ENCODE measurements around the gene BBC3. TPM values are rescaled to one million over a fixed set of nuclear protein-coding genes. Genes with fewer than 3 reads are reported as not detected.
A peak's percentile ranks its signal among the peaks of the same experiment; 100 is the strongest.

The BBC3 gene
- total RNA-seq, 1 experiment from 2014 or later, result 2.7 TPM

GRCh38 chr19:47232422-47233211 lies 1.6 kb upstream of the BBC3 start:
- no peaks in the 10 kb centered on the region for H3K27me3 ChIP-seq (replicated peaks; ENCODE audit: insufficient read depth, low read depth, low read length, poor library complexity)

GRCh38 chr19:47231215-47232054 lies 436 bp upstream of the BBC3 start:
- peaks cover 19% of the 10 kb centered on the region for H3K4me1 ChIP-seq (ENCODE audit: insufficient read depth, low read length, poor library complexity, severe bottlenecking)
- H3K36me3 ChIP-seq (ENCODE audit: insufficient read depth, low read length, poor library complexity, severe bottlenecking), result no peaks in the 10 kb centered on the region
- BruUV-seq (replicated peaks), result no TSS peak
- H3K27me3 ChIP-seq (replicated peaks; ENCODE audit: insufficient read depth, low read depth, low read length, poor library complexity), result no peaks in the 10 kb centered on the region
- peak overlapping the region; percentile 73 for H3K27ac ChIP-seq (ENCODE audit: low read depth, low read length, poor library complexity, severe bottlenecking)
- POLR2A ChIA-PET (ENCODE audit: low non-redundant PET), result no interaction called here
- H3K4me3 ChIP-seq (ENCODE audit: low read depth, low read length, poor library complexity, severe bottlenecking), result peak overlapping the region; percentile 90
- H3K9me3 ChIP-seq (ENCODE audit: low read depth, low read length, poor library complexity, severe bottlenecking), result no peaks in the 10 kb centered on the region
- intact Hi-C loops (cut with micrococcal nuclease; ENCODE audit: unreplicated experiment), result no loop called here
- CTCF ChIA-PET, result no interaction called here
- TF ChIP-seq EZH2 (IDR thresholded peaks at IDR 0.05; ENCODE audit: borderline replicate concordance, low read depth, low read length, poor library complexity, severe bottlenecking), result no peak
- no peak for TF ChIP-seq CTCF (conservative IDR thresholded peaks at IDR 0.05; ENCODE audit: low read depth, low read length)
- peak; percentile 79 for DNase-seq (ENCODE audit: low spot score)

More at GRCh38 chr19:47232422-47233211, 1.6 kb upstream of the BBC3 start:
- POLR2A ChIA-PET (ENCODE audit: low non-redundant PET), result no interaction called here
- CTCF ChIA-PET, result no interaction called here
- H3K27ac ChIP-seq (ENCODE audit: low read depth, low read length, poor library complexity, severe bottlenecking), result no peak overlapping the region
- BruUV-seq (replicated peaks), result no TSS peak
- intact Hi-C loops (cut with micrococcal nuclease; ENCODE audit: unreplicated experiment), result no loop called here
- H3K4me3 ChIP-seq (ENCODE audit: low read depth, low read length, poor library complexity, severe bottlenecking), result no peak overlapping the region
- TF ChIP-seq EZH2 (IDR thresholded peaks at IDR 0.05; ENCODE audit: borderline replicate concordance, low read depth, low read length, poor library complexity, severe bottlenecking), result no peak
- no peak for TF ChIP-seq CTCF (conservative IDR thresholded peaks at IDR 0.05; ENCODE audit: low read depth, low read length)
- H3K9me3 ChIP-seq (ENCODE audit: low read depth, low read length, poor library complexity, severe bottlenecking), result no peaks in the 10 kb centered on the region
- no peak for DNase-seq (ENCODE audit: low spot score)
- no peaks in the 10 kb centered on the region for H3K36me3 ChIP-seq (ENCODE audit: insufficient read depth, low read length, poor library complexity, severe bottlenecking)
- H3K4me1 ChIP-seq (ENCODE audit: insufficient read depth, low read length, poor library complexity, severe bottlenecking), result peaks cover 8% of the 10 kb centered on the region

GRCh38 chr19:47230054-47230920 lies 712 bp downstream of the BBC3 start:
- no TSS peak for BruUV-seq (replicated peaks)
- Histone ChIP-seq H3K36me3 (ENCODE audit: insufficient read depth, low read length, poor library complexity, severe bottlenecking) (no peaks in the 10 kb centered on the region), H3K27ac (ENCODE audit: low read depth, low read length, poor library complexity, severe bottlenecking) (peak overlapping the region; percentile 77), H3K4me3 (ENCODE audit: low read depth, low read length, poor library complexity, severe bottlenecking) (peak overlapping the region; percentile 90), H3K27me3 (replicated peaks; ENCODE audit: insufficient read depth, low read depth, low read length, poor library complexity) (no peaks in the 10 kb centered on the region), H3K9me3 (ENCODE audit: low read depth, low read length, poor library complexity, severe bottlenecking) (no peaks in the 10 kb centered on the region), H3K4me1 (ENCODE audit: insufficient read depth, low read length, poor library complexity, severe bottlenecking) (peaks cover 27% of the 10 kb centered on the region)
- intact Hi-C loops (cut with micrococcal nuclease; ENCODE audit: unreplicated experiment), result no loop called here
- ChIA-PET CTCF (interaction anchor here (1.5 kb wide), 1 partner anchor 14 kb away, joined by 5 read pairs; no protein-coding TSS in a partner anchor), POLR2A (ENCODE audit: low non-redundant PET) (no interaction called here)
- TF ChIP-seq EZH2 (IDR thresholded peaks at IDR 0.05; ENCODE audit: borderline replicate concordance, low read depth, low read length, poor library complexity, severe bottlenecking) (no peak), CTCF (conservative IDR thresholded peaks at IDR 0.05; ENCODE audit: low read depth, low read length) (peak; percentile 79)
- no peak for DNase-seq (ENCODE audit: low spot score)
